Body of pancreas (tissue), 4 donors: Measurements from ENCODE around the gene FJX1.

Source experiments
- POLR2A ChIP-seq, 3 donors: fragments of 450-650 bp; IDR thresholded peaks; one replicate each; pipeline ENCODE4 v1.6.1; 2016; ENCODE audit warnings: antibody characterized with exemption in 3 of 3, mild to moderate bottlenecking in 2 of 3
- TF ChIP-seq, protein P1 (sequence below), 7 experiments: fragments of 450-650 bp in 4 of 7; fragments of 200-600 bp in 3 of 7; sonication (generic) in 3 of 7; IDR thresholded peaks; one replicate each; pipeline ENCODE4 v1.5.1; 2016 to 2019; ENCODE audit warnings: antibody characterized with exemption in 7 of 7

DNA sequence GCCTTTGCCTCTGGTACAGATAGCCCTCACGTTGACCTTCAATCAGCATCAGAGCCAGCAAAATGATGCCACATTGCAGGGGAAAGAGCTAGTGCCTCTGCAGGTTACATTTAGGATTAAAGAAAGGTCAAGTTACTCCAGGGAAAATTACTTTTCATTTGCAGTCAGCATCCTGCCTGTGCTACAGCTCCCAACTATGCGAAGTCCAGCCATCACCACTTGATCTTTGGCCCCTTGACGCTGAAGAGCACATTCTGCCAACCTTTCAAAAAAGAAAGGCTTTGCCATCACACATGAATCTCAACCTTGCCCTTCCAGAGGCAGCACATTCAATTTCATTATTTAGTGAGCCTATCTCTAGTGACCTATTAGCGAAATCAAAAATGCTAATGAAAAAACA, 11.3 kb downstream of the FJX1 start:
- TF ChIP-seq, protein P1, sequence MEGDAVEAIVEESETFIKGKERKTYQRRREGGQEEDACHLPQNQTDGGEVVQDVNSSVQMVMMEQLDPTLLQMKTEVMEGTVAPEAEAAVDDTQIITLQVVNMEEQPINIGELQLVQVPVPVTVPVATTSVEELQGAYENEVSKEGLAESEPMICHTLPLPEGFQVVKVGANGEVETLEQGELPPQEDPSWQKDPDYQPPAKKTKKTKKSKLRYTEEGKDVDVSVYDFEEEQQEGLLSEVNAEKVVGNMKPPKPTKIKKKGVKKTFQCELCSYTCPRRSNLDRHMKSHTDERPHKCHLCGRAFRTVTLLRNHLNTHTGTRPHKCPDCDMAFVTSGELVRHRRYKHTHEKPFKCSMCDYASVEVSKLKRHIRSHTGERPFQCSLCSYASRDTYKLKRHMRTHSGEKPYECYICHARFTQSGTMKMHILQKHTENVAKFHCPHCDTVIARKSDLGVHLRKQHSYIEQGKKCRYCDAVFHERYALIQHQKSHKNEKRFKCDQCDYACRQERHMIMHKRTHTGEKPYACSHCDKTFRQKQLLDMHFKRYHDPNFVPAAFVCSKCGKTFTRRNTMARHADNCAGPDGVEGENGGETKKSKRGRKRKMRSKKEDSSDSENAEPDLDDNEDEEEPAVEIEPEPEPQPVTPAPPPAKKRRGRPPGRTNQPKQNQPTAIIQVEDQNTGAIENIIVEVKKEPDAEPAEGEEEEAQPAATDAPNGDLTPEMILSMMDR (IDR thresholded peaks at IDR 0.05) = no peak
- TF ChIP-seq POLR2A (IDR thresholded peaks at IDR 0.05) = no peak
